IPS-20b (cell line): ENCODE results near the gene TGM4.

Experiments
- H3K27ac ChIP-seq: one replicate; pipeline ENCODE4 v1.5.1; 2013; ENCODE audit warnings: low read length
- H3K27me3 ChIP-seq: 2 replicates; pipeline ENCODE4 v1.6.1; 2013; ENCODE audit warnings: mild to moderate bottlenecking, low read length, inconsistent platforms; ENCODE audit not compliant: insufficient read depth
- H3K36me3 ChIP-seq: 2 replicates; pipeline ENCODE4 v1.6.1; 2013; ENCODE audit warnings: low read depth, mild to moderate bottlenecking, inconsistent platforms, low read length, moderate library complexity; ENCODE audit not compliant: insufficient read depth
- H3K4me1 ChIP-seq: 2 replicates; pipeline ENCODE4 v1.6.1; 2013; ENCODE audit warnings: mild to moderate bottlenecking, control low read depth, inconsistent platforms, low read length, moderate library complexity; ENCODE audit not compliant: insufficient read depth
- H3K4me3 ChIP-seq: 2 replicates; pipeline ENCODE4 v1.5.1; 2013; ENCODE audit warnings: mild to moderate bottlenecking, low read length, inconsistent platforms
- H3K9ac ChIP-seq: 2 replicates; pipeline ENCODE4 v1.6.1; 2013; ENCODE audit warnings: low read depth, mild to moderate bottlenecking, inconsistent platforms, low read length, moderate library complexity
- H3K9me3 ChIP-seq: 2 replicates; pipeline ENCODE4 v1.6.1; 2013; ENCODE audit warnings: mild to moderate bottlenecking, low read depth, low read length, inconsistent platforms; ENCODE audit not compliant: insufficient read depth

Gene TGM4

DNA sequence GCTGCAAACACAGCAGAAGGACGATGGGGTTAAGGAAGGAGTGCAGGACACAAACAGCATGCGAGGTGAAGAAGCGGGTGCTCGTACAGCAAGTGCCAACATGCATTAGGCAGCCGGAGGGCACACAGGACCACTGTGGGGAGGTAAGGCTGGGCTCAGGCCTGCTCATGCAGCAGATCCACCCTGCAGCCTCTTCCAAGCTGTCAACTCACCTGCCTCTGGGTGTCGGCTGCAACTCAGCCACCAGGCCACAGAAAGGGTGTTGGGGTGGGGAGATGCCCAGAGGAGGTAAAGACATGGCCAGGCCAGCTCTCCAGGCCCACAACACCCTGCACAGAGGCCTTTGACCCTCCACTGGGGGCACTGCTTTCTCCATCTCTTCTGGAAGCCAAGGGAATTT is 44.2 kb downstream of the TGM4 start:
- H3K4me1 ChIP-seq = no peaks in the 10 kb centered on the region
- H3K4me3 ChIP-seq = no peak overlapping the region
- no peak overlapping the region for H3K27ac ChIP-seq
- 0 out of 2 replicates have a peak, but pooled peaks cover 16% of the 10 kb centered on the region for H3K36me3 ChIP-seq
- H3K9ac ChIP-seq = no peak overlapping the region
- no peaks in the 10 kb centered on the region for H3K9me3 ChIP-seq
- H3K27me3 ChIP-seq = no peaks in the 10 kb centered on the region

DNA sequence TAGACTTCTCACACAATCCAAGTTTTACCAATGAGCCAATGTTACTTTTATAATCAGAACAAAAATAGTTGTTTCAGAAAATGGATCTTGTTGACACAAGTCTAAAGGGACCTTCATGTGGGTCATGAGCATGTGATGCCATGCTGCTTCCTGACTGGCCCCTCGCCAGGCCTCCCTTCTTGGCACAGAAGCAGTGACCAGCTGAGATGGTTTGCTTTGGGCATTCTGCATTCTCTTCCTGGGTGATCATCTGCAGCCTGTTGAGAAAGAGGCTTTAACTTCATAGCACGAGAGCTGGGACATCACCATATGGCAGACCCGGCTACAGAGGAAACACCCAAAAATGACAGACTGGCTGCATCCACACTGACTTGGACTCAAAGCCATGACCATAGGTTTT is 45.7 kb downstream of the TGM4 start:
- H3K4me3 ChIP-seq = no peak overlapping the region
- H3K9me3 ChIP-seq = no peaks in the 10 kb centered on the region
- no peak overlapping the region for H3K9ac ChIP-seq
- no peaks in the 10 kb centered on the region for H3K27me3 ChIP-seq
- H3K4me1 ChIP-seq = no peaks in the 10 kb centered on the region
- peaks cover 17% of the 10 kb centered on the region; the same call in 1 of the 2 replicates for H3K36me3 ChIP-seq
- no peak overlapping the region for H3K27ac ChIP-seq

DNA sequence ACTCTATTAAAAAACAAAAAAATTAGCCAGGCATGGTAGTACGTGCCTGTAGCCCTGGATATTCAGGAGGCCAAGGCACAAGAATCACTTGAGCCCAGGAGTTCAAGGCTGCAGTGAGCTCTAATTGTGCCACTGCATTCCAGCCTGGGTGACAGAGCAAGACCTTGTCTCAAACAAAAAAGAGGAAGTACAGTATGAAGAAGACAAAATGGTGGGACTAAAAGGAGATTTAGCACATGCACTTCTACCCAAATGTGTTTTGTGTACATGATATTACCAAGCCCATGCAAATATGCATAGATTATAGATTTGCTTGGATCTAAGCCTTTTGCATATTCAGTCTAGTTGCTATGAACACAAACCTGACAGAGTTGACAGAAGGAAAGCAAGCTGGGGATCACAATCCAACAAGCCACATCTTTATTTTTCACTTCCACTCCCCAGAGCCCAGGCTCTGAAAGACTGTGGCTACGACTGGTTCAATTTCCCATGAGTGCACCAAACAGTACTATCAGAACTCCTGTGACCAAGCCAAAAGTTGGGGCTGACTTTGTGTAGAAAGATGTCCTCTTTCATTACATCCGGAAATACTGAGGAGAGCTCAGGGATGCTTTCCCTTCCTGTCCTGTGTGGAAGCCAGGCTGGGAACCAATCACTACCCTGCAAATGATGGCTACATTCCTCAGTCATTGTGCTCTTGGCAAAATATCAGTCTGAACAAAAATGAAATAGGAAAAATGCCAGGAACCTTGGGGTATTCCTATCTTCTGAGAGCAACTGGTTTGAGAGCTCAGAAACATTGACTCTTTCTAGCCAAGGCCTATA is 49.4 kb downstream of the TGM4 start:
- no peaks in the 10 kb centered on the region for H3K27me3 ChIP-seq
- H3K4me3 ChIP-seq = no peak overlapping the region
- no peak overlapping the region for H3K9ac ChIP-seq
- H3K9me3 ChIP-seq = no peaks in the 10 kb centered on the region
- no peaks in the 10 kb centered on the region for H3K4me1 ChIP-seq
- H3K36me3 ChIP-seq = peaks cover 45% of the 10 kb centered on the region
- H3K27ac ChIP-seq = no peak overlapping the region

DNA sequence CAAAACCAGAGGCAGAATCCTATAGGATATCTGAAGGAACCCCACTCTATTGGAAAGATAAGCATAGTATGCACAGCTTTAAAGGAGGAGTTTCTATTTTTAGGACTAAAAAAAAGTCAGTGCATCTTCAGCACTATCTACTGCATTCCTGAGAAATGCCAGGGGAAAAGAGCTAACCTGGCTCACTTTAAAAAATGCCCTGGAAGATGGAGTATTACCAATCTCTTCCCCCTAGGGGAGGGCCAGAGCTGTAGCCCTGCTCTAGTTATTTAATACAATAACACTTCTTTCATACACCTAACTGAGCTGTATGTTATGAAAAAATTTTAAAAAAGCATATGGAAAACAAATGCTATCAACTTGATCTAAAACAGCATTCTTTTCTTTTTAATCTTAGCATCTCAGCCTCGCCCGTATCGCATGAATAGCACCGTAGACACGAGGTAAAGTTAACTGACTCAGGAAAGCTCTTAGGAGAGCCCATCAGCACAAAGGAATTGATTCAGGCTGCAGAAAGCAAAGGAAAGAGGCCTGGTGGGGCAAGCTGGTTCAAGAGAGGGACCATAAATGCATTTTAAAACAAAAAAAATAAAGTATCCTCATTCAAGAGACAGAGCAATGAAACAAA is 50.2 kb downstream of the TGM4 start:
- Histone ChIP-seq H3K27ac (no peak overlapping the region), H3K4me3 (no peak overlapping the region), H3K9ac (no peak overlapping the region), H3K9me3 (no peaks in the 10 kb centered on the region), H3K27me3 (no peaks in the 10 kb centered on the region), H3K4me1 (no peaks in the 10 kb centered on the region), H3K36me3 (peaks cover 53% of the 10 kb centered on the region)

DNA sequence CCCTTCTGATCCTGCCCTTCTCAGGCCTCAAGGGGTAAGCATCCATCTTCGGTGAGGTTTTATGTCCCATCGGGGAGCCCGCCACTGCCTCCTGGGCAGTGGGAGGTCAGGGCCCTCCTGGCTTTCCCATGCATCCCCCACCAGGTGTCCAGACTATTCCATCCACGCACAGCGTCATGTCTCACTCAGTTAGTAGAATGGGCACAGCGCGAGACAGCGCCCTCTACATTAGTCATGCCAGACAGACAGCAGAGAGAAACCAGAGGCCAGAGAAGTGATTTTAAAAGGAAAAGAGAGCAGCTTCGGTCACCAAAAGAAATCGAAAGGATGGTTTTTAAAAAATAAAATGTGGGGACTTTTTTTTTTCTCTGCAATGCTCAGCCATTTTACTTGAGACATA is 51.8 kb downstream of the TGM4 start:
- H3K9ac ChIP-seq = no peak overlapping the region
- H3K27me3 ChIP-seq = no peaks in the 10 kb centered on the region
- H3K4me3 ChIP-seq = no peak overlapping the region
- H3K9me3 ChIP-seq = no peaks in the 10 kb centered on the region
- no peak overlapping the region for H3K27ac ChIP-seq
- H3K36me3 ChIP-seq = peaks cover 62% of the 10 kb centered on the region
- no peaks in the 10 kb centered on the region for H3K4me1 ChIP-seq

DNA sequence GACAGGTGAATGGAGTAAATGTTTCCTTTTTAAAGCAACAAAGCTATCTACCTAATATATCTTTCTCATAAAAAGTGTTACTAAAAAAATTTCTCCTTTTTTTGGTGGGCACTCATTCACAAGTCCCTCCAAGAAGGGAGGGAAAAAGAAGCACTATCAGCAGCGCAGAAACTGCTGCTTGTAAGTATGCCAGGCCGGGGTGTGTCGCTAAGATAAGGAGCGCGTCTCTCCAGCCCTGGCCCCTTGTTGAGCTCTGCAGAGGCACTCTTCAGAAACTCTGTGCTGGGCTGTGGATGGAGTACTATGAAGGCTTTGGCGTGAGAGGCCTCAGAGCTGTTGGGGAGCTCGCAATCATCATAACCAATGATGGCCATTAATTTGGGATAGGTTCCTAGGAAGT is 52.5 kb downstream of the TGM4 start:
- Histone ChIP-seq H3K9ac (no peak overlapping the region), H3K27me3 (no peaks in the 10 kb centered on the region), H3K27ac (no peak overlapping the region), H3K4me1 (0 out of 2 replicates have a peak, but pooled peaks cover under 1% of the 10 kb centered on the region), H3K36me3 (peaks cover 66% of the 10 kb centered on the region), H3K4me3 (no peak overlapping the region), H3K9me3 (no peaks in the 10 kb centered on the region)

DNA sequence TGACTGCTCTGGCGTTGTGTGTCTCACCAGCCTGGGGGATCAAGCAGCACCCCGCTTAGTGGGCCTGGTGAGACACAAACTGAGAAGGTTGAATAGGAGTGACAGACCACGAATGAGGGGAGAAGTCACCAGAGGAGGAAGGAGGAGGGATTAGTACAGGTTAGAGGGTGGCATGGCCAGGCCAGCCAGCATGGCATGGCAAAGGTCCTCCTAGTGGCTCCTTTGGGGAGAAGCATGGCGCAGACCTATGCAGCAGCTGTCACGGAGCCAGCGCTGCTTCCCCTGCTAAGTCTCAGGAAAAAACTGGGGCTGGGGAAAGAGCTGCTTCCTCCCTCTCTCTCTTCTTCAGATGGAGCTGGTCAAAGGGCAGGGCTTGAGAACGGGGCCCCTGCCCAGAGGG is 53.0 kb downstream of the TGM4 start:
- H3K4me1 ChIP-seq = 0 out of 2 replicates have a peak, but pooled peaks cover 3% of the 10 kb centered on the region
- no peaks in the 10 kb centered on the region for H3K27me3 ChIP-seq
- no peak overlapping the region for H3K9ac ChIP-seq
- no peak overlapping the region for H3K4me3 ChIP-seq
- H3K36me3 ChIP-seq = peaks cover 66% of the 10 kb centered on the region
- H3K9me3 ChIP-seq = no peaks in the 10 kb centered on the region
- H3K27ac ChIP-seq = no peak overlapping the region

DNA sequence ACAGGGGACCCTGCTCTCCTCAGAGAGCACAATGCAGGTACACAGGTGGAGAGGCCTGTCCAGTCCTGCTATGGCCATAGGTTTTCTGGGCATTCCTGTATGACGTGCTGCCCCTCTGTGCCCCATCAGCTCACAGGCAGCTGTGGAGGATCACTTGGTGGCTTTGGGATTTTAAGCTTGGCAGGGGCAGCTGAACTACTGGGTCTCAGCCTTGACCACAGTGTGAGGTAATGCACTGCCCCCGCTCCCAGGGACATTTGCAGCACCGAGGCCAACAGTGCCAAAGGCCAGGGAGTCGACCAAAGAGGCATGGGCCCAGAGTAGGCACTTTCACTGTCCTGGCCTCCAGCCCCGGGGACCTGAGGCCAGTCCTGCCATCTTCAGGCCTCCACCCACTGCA is 55.4 kb downstream of the TGM4 start:
- Histone ChIP-seq H3K4me1 (peaks cover 9% of the 10 kb centered on the region; the same call in 1 of the 2 replicates), H3K36me3 (peaks cover 83% of the 10 kb centered on the region), H3K9me3 (no peaks in the 10 kb centered on the region), H3K27ac (no peak overlapping the region), H3K9ac (no peak overlapping the region; the same call in 1 of the 2 replicates), H3K4me3 (no peak overlapping the region), H3K27me3 (no peaks in the 10 kb centered on the region)

DNA sequence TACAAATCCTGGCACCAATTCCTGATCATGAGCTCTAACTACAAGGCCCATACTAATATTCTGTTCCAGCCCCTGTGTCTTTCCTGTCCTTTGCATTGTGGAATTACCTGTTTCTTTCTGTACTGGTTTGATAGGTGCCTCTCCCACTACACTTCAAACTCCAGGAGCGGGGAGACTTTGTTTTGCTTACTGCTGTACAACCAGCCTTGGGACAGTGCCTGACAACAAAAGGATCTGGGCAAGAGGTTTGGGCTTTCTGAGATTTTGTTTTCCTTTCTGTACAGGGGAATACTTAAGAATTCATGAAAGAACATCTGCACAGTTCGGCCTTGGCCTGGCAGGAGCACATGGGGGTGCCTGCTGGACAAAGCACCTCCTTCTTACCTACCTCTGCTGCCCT is 56.5 kb downstream of the TGM4 start:
- H3K9ac ChIP-seq = no peak overlapping the region
- no peak overlapping the region for H3K27ac ChIP-seq
- H3K27me3 ChIP-seq = no peaks in the 10 kb centered on the region
- H3K4me1 ChIP-seq = peaks cover 9% of the 10 kb centered on the region; the same call in 1 of the 2 replicates
- no peaks in the 10 kb centered on the region for H3K9me3 ChIP-seq
- no peak overlapping the region for H3K4me3 ChIP-seq
- H3K36me3 ChIP-seq = peaks cover 73% of the 10 kb centered on the region

DNA sequence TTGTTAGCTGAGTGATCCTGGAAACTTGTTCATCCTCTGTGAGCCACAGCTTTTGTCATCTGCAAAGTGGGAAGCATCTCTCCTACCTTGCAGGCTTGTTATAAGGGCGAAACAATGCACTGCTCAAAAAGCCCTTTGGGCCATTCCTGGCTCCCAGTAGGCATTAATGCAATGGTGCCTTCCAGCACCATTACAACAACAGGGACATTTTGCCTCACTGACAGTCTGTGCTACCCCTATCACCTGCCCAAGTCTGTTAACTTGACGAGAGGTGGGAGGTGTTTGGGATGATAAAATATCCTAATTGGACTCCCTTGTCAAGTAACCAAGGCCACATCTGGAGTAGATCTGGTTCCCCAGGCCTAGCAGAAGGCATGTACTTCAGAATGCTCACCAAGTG is 57.4 kb downstream of the TGM4 start:
- no peak overlapping the region for H3K4me3 ChIP-seq
- H3K4me1 ChIP-seq = peaks cover 9% of the 10 kb centered on the region; the same call in 1 of the 2 replicates
- no peak overlapping the region for H3K27ac ChIP-seq
- no peaks in the 10 kb centered on the region for H3K27me3 ChIP-seq
- no peak overlapping the region for H3K9ac ChIP-seq
- peaks cover 65% of the 10 kb centered on the region for H3K36me3 ChIP-seq
- no peaks in the 10 kb centered on the region for H3K9me3 ChIP-seq

DNA sequence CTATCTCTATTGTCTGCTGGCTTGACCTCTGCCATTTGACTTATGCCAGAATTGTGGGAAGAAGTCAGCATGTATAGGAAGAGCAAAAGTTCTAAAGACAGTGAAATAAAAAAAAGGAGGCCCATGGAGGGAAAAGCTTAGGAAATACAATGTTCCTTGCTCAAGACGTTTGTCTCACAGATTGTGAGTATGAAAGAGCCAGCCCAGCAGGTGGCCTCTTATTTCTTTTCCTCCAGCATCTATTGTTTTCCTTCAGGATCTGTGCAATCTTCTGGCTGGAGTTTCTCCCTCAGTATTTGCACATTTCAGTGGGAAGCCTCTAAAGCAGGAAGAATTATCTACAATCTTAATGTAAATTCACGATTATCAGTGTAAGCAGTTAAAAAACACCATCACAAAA is 57.9 kb downstream of the TGM4 start:
- H3K27me3 ChIP-seq = no peaks in the 10 kb centered on the region
- no peaks in the 10 kb centered on the region for H3K9me3 ChIP-seq
- H3K4me1 ChIP-seq = peaks cover 9% of the 10 kb centered on the region; the same call in 1 of the 2 replicates
- H3K27ac ChIP-seq = no peak overlapping the region
- H3K9ac ChIP-seq = no peak overlapping the region
- H3K36me3 ChIP-seq = peaks cover 62% of the 10 kb centered on the region
- H3K4me3 ChIP-seq = no peak overlapping the region
